HepG2 (cell line): Measurements from ENCODE around the gene PTPMT1. TPM values are rescaled to one million over a fixed set of nuclear protein-coding genes. Genes with fewer than 3 reads are reported as not detected.

Experiments
- KLF12 ChIP-seq: sonication (generic); formaldehyde crosslinking; IDR thresholded peaks from 2 replicates; pipeline ENCODE4 v1.4.0; 2020; ENCODE audit warnings: missing genetic modification reagents, borderline replicate concordance
- ZNF564 ChIP-seq: sonication (generic); formaldehyde crosslinking; IDR thresholded peaks from 2 replicates; pipeline ENCODE4 v1.8.1; 2023; ENCODE audit warnings: mild to moderate bottlenecking, missing genetic modification reagents
- ZNF678 ChIP-seq: sonication (generic); formaldehyde crosslinking; IDR thresholded peaks from 2 replicates; pipeline ENCODE4 v1.4.0; 2020; ENCODE audit warnings: mild to moderate bottlenecking, missing genetic modification reagents
- ZNF703 ChIP-seq: sonication (generic); formaldehyde crosslinking; IDR thresholded peaks from 2 replicates; pipeline ENCODE4 v1.5.1; 2020; ENCODE audit warnings: missing genetic modification reagents, mild to moderate bottlenecking, moderate library complexity, borderline replicate concordance
- ZNF878 ChIP-seq: sonication (generic); formaldehyde crosslinking; IDR thresholded peaks from 2 replicates; pipeline ENCODE4 v1.8.1; 2023; ENCODE audit warnings: mild to moderate bottlenecking, missing genetic modification reagents, moderate library complexity
- polyA plus RNA-seq, 8 experiments: library from polyadenylated mRNA; depleted of rRNA in 3 of 8; stranded (reverse) in 7 of 8; unstranded in 1 of 8; fragments of >200 nt; fragmentation: Illumina TruSeq in 4 of 8; extraction: Trizol in 4 of 8; gene quantifications; 2 replicates each; pipeline versions ENCODE4 v1.2.1 to v1.2.3, GENCODE V29; 2011 to 2016; ENCODE audit warnings: low read depth in 4 of 8, missing spikeins in 1 of 8, mixed read lengths in 1 of 8; ENCODE audit not compliant: insufficient read depth in 1 of 8
- total RNA-seq, 5 experiments: library from RNA; depleted of rRNA; stranded (reverse); fragments of >200 nt; fragmentation: Illumina TruSeq; extraction: Trizol; gene quantifications; 2 replicates each; pipeline ENCODE4 v1.2.3, GENCODE V29; 2016; ENCODE audit warnings: low read depth in 1 of 5
- TF ChIP-seq, protein P1 (sequence below): sonication (generic); formaldehyde crosslinking; IDR thresholded peaks from 2 replicates; pipeline ENCODE4 v1.5.1; 2020; ENCODE audit warnings: mild to moderate bottlenecking, missing genetic modification reagents, borderline replicate concordance
- TF ChIP-seq, protein P2 (sequence below): sonication (generic); formaldehyde crosslinking; IDR thresholded peaks from 2 replicates; pipeline ENCODE4 v1.4.0; 2020; ENCODE audit warnings: missing genetic modification reagents, borderline replicate concordance
- TF ChIP-seq, protein P3 (sequence below): sonication (generic); formaldehyde crosslinking; IDR thresholded peaks from 2 replicates; pipeline ENCODE4 v1.4.0; 2020; ENCODE audit warnings: missing genetic modification reagents, borderline replicate concordance

Gene PTPMT1
- total and polyA plus RNA-seq, 2 of the 13 experiments (the other 11 are each of a cell fraction or from before 2014, with no cell fraction given), result 55.6 to 129 TPM

DNA sequence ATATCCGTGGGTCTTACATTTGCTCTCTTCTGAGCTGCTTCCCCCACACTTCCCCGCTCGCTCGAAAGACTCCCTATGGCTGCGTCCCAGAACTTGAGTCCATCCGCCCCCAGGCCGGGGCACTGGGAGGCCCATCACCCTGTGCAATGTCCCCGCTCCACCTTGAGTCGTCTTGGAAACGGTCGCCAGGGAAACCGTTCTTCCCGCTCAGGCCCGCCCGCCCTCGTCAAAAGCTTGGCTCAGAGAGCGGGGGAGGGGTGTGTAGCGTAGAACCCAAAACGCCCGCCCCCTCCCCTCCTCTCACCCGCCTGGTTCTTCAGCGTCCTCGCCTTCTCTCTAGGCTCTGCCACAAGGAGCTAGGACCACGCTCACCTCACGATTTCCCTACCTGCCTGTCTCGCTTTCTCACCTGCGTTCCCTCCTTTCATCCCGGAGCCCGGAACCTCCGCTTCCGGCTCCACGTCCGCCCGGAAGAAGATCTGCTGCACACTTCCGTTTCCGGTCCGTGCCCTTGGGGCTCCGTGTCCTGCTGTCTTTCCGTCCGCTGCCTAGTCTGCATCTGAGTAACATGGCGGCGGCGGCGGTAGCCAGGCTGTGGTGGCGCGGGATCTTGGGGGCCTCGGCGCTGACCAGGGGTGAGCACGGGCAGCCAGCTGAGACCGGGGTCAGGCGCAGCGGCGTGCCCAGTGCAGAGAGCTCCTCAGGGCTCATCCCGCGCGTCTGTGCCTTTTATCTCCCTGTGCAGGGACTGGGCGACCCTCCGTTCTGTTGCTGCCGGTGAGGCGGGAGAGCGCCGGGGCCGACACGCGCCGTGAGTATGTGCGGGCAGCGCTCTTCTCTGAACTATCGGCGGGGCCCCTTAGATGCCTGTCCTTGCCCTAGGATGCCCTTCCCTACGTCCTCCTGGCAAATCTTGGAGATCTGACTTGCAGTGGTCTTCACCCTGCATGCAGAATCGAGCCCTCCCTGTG lies 13.4 kb downstream of the PTPMT1 start, which contains the start of the genes KBTBD4 and NDUFS3 (continued):
- TF ChIP-seq, protein P1, sequence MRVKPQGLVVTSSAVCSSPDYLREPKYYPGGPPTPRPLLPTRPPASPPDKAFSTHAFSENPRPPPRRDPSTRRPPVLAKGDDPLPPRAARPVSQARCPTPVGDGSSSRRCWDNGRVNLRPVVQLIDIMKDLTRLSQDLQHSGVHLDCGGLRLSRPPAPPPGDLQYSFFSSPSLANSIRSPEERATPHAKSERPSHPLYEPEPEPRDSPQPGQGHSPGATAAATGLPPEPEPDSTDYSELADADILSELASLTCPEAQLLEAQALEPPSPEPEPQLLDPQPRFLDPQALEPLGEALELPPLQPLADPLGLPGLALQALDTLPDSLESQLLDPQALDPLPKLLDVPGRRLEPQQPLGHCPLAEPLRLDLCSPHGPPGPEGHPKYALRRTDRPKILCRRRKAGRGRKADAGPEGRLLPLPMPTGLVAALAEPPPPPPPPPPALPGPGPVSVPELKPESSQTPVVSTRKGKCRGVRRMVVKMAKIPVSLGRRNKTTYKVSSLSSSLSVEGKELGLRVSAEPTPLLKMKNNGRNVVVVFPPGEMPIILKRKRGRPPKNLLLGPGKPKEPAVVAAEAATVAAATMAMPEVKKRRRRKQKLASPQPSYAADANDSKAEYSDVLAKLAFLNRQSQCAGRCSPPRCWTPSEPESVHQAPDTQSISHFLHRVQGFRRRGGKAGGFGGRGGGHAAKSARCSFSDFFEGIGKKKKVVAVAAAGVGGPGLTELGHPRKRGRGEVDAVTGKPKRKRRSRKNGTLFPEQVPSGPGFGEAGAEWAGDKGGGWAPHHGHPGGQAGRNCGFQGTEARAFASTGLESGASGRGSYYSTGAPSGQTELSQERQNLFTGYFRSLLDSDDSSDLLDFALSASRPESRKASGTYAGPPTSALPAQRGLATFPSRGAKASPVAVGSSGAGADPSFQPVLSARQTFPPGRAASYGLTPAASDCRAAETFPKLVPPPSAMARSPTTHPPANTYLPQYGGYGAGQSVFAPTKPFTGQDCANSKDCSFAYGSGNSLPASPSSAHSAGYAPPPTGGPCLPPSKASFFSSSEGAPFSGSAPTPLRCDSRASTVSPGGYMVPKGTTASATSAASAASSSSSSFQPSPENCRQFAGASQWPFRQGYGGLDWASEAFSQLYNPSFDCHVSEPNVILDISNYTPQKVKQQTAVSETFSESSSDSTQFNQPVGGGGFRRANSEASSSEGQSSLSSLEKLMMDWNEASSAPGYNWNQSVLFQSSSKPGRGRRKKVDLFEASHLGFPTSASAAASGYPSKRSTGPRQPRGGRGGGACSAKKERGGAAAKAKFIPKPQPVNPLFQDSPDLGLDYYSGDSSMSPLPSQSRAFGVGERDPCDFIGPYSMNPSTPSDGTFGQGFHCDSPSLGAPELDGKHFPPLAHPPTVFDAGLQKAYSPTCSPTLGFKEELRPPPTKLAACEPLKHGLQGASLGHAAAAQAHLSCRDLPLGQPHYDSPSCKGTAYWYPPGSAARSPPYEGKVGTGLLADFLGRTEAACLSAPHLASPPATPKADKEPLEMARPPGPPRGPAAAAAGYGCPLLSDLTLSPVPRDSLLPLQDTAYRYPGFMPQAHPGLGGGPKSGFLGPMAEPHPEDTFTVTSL (CRISPR knock-in tag), result 0 out of 2 replicates have a peak, but pooled peaks have one; percentile 5
- TF ChIP-seq, protein P2, sequence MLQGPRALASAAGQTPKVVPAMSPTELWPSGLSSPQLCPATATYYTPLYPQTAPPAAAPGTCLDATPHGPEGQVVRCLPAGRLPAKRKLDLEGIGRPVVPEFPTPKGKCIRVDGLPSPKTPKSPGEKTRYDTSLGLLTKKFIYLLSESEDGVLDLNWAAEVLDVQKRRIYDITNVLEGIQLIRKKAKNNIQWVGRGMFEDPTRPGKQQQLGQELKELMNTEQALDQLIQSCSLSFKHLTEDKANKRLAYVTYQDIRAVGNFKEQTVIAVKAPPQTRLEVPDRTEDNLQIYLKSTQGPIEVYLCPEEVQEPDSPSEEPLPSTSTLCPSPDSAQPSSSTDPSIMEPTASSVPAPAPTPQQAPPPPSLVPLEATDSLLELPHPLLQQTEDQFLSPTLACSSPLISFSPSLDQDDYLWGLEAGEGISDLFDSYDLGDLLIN (CRISPR knock-in tag), result no peak
- TF ChIP-seq KLF12 (CRISPR knock-in tag) (peak; percentile 71; the same call in 1 of the 2 replicates), ZNF878 (CRISPR knock-in tag) (peak; percentile 79; the same call in 1 of the 2 replicates), ZNF703 (CRISPR knock-in tag) (peak; percentile 73; the same call in 1 of the 2 replicates), ZNF564 (CRISPR knock-in tag) (peak; percentile 83; the same call in 1 of the 2 replicates), ZNF678 (CRISPR knock-in tag) (no peak)
- TF ChIP-seq, protein P3, sequence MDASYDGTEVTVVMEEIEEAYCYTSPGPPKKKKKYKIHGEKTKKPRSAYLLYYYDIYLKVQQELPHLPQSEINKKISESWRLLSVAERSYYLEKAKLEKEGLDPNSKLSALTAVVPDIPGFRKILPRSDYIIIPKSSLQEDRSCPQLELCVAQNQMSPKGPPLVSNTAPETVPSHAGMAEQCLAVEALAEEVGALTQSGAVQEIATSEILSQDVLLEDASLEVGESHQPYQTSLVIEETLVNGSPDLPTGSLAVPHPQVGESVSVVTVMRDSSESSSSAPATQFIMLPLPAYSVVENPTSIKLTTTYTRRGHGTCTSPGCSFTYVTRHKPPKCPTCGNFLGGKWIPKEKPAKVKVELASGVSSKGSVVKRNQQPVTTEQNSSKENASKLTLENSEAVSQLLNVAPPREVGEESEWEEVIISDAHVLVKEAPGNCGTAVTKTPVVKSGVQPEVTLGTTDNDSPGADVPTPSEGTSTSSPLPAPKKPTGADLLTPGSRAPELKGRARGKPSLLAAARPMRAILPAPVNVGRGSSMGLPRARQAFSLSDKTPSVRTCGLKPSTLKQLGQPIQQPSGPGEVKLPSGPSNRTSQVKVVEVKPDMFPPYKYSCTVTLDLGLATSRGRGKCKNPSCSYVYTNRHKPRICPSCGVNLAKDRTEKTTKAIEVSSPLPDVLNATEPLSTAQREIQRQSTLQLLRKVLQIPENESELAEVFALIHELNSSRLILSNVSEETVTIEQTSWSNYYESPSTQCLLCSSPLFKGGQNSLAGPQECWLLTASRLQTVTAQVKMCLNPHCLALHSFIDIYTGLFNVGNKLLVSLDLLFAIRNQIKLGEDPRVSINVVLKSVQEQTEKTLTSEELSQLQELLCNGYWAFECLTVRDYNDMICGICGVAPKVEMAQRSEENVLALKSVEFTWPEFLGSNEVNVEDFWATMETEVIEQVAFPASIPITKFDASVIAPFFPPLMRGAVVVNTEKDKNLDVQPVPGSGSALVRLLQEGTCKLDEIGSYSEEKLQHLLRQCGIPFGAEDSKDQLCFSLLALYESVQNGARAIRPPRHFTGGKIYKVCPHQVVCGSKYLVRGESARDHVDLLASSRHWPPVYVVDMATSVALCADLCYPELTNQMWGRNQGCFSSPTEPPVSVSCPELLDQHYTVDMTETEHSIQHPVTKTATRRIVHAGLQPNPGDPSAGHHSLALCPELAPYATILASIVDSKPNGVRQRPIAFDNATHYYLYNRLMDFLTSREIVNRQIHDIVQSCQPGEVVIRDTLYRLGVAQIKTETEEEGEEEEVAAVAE (CRISPR knock-in tag), result peak; percentile 61
